ENCODE results near the gene FRMD5. TPM values are rescaled to one million over a fixed set of nuclear protein-coding genes. Genes with fewer than 3 reads are reported as not detected.

FRMD5 gene
- total RNA-seq, 1 donor from 2014 or later = 0.12 TPM

DNA sequence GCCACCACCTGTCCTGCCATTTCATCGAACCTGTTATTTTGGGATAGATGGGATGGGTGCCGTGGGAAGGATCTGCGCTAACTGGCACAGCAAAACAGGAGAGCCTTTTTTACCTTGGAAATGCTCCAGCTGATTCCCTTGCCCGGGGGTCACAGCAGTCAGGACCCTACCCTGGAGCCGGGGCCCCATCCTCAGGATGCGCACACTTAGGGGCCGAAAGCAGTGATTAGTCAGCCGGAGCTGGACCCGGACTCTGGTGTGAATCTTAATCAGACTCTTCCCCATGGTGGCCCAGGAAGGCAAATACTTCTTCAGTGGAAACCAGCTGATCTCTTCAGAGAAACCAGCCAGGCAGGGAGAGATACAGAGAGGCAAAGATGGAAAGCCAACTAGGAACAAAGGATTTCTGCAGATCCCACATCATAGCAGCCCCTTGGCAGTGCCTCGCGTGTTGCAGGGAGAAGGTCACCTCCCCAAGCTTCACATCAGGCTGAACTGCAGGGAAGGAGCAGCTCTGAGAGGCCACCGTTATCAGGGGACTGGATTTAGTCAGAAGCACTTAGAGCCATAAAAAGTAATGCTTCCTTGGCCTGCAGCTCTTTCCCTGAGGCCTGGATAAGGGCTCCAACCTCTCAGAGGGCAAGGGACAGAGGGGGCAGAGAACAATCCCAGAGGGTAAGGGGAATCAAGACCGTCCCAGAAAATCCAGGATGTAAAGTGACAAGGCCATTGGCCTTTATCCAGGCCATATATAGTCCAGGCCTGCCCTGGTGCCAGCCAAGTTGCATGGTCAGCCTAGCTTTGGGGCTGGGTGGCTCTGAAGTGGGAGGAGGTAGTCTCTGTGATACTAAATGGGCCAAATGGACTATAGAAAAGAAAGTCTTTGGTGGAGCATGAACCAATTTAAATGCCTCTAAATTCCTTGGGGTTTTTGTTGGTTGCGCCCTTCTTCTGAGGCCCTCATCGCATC lies 315.4 kb downstream of the FRMD5 start:
- DNase-seq (no peak), ATAC-seq (no peak)
- H3K36me3 ChIP-seq = no peaks in the 10 kb centered on the region
- no peaks in the 10 kb centered on the region for H3K27me3 ChIP-seq (ENCODE audit: low read depth)
- TF ChIP-seq, protein P1, sequence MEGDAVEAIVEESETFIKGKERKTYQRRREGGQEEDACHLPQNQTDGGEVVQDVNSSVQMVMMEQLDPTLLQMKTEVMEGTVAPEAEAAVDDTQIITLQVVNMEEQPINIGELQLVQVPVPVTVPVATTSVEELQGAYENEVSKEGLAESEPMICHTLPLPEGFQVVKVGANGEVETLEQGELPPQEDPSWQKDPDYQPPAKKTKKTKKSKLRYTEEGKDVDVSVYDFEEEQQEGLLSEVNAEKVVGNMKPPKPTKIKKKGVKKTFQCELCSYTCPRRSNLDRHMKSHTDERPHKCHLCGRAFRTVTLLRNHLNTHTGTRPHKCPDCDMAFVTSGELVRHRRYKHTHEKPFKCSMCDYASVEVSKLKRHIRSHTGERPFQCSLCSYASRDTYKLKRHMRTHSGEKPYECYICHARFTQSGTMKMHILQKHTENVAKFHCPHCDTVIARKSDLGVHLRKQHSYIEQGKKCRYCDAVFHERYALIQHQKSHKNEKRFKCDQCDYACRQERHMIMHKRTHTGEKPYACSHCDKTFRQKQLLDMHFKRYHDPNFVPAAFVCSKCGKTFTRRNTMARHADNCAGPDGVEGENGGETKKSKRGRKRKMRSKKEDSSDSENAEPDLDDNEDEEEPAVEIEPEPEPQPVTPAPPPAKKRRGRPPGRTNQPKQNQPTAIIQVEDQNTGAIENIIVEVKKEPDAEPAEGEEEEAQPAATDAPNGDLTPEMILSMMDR (IDR thresholded peaks at IDR 0.05) = no peak
- intact Hi-C loops (cut with DNase I) = no loop called here
- H3K4me3 ChIP-seq = no peak overlapping the region
- no peaks in the 10 kb centered on the region for H3K9me3 ChIP-seq
- H3K4me1 ChIP-seq = no peaks in the 10 kb centered on the region
- H3K27ac ChIP-seq = no peak overlapping the region

DNA sequence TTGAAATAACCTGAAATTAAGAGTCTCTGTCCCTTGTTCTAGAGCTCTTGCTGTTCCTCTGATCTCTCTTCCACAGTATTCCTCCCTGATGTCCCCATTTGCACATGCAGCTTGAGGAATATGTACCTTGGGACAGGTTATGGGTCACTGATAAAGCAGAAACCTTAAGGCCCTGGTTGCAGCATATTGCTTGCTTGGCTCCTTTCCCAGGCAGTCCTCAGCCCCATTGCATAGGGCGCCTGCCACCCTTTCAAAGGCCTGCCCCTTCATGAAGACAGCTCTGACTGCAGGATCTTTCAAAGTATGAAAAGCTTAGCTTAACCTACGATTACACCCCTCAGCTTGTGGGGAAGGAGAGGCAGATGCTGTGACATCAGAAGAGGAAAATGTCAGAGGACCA lies 316.6 kb downstream of the FRMD5 start:
- Histone ChIP-seq H3K27me3 (ENCODE audit: low read depth) (no peaks in the 10 kb centered on the region), H3K4me3 (no peak overlapping the region), H3K9me3 (no peaks in the 10 kb centered on the region), H3K36me3 (no peaks in the 10 kb centered on the region), H3K4me1 (no peaks in the 10 kb centered on the region), H3K27ac (no peak overlapping the region)
- ATAC-seq = no peak
- TF ChIP-seq, protein P1 (IDR thresholded peaks at IDR 0.05) = no peak
- intact Hi-C loops (cut with DNase I) = no loop called here
- no peak for DNase-seq

DNA sequence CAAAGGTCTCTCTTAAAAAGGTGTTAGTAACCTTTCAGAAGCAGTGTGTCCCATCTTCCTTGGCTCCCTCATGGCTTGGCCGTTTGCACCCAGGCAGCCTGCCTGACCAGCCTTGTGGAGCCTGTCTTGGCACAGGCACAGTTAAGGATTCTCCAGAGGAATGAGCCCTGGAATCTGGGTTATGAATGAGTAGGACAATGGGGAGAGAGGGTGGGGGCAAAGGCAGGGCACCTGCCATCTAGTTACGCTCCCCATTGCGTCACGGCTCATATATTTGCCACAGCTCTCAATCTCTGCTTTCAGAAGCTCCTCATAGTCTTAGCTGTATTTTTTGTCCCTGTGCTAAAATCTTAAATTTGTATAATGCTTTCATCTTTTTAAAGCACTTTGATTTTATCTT lies 317.7 kb downstream of the FRMD5 start:
- intact Hi-C loops (cut with DNase I) = no loop called here
- TF ChIP-seq, protein P1 (IDR thresholded peaks at IDR 0.05) = no peak
- ATAC-seq = no peak
- no peaks in the 10 kb centered on the region for H3K4me1 ChIP-seq
- no peaks in the 10 kb centered on the region for H3K27me3 ChIP-seq (ENCODE audit: low read depth)
- no peak overlapping the region for H3K27ac ChIP-seq
- H3K9me3 ChIP-seq = no peaks in the 10 kb centered on the region
- H3K4me3 ChIP-seq = no peak overlapping the region
- H3K36me3 ChIP-seq = no peaks in the 10 kb centered on the region
- no peak for DNase-seq

DNA sequence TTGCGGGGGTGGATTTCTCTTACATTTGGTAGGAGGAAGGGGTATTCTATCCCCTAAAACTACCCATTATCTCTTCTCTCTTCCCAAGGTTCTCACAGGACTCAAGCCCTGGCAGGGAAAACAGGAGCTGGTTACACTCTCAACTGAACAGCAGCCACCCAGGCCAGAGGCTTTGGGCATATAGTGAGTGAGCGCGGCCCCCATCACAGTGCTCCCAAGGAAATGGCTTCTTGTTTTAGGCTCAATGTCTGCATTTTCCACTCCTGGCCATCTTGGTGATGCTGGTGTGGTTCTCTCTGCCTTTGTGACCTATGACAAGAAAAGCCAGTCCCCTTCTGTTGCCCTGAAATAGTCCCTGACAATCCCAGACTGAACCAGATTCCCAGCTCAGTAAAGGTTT lies 318.2 kb downstream of the FRMD5 start:
- Histone ChIP-seq H3K27ac (no peak overlapping the region), H3K27me3 (ENCODE audit: low read depth) (no peaks in the 10 kb centered on the region), H3K4me3 (no peak overlapping the region), H3K9me3 (no peaks in the 10 kb centered on the region), H3K36me3 (no peaks in the 10 kb centered on the region), H3K4me1 (no peaks in the 10 kb centered on the region)
- no peak for DNase-seq
- intact Hi-C loops (cut with DNase I) = no loop called here
- no peak for ATAC-seq
- TF ChIP-seq, protein P1 (IDR thresholded peaks at IDR 0.05) = no peak

DNA sequence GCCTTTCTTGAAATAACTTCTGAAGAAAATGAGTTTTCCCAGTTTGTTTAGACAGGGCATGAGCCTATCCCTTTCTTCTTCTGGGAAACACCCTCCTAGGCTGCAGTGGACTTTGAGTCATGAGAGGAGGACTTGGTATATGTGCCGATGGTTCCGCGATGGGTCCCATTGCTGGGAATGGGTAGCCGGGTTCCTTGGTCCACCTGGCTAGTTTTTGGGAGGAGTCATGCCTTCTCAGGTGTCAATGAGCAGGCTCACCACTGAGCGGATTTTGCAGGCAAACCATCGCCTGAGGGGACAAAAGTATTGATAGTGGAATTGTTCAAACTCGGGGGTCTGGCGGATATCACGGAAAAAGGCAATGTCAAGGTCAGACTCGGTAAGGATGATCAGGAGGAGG lies 321.4 kb downstream of the FRMD5 start:
- TF ChIP-seq, protein P1 (IDR thresholded peaks at IDR 0.05) = no peak
- H3K9me3 ChIP-seq = no peaks in the 10 kb centered on the region
- no peaks in the 10 kb centered on the region for H3K27me3 ChIP-seq (ENCODE audit: low read depth)
- no peak overlapping the region for H3K4me3 ChIP-seq
- DNase-seq = no peak
- H3K27ac ChIP-seq = no peak overlapping the region
- intact Hi-C loops (cut with DNase I) = no loop called here
- no peaks in the 10 kb centered on the region for H3K4me1 ChIP-seq
- no peaks in the 10 kb centered on the region for H3K36me3 ChIP-seq
- no peak for ATAC-seq

All from lower lobe of right lung (tissue), 2 donors.